GM18502 (cell line): ENCODE results near the gene TYW1B.
"Not testable (repeated sequence)": the region's sequence is repeated elsewhere in the genome, so short reads cannot be mapped to it uniquely, and the experiment has no call there.

Experiments used
- ATAC-seq: cut with Tn5 transposase; IDR thresholded peaks from one replicate; pipeline ENCODE4 v1.9.1; 2021; ENCODE audit warnings: mild to moderate bottlenecking; ENCODE audit not compliant: unreplicated experiment, poor library complexity

The TYW1B gene

DNA sequence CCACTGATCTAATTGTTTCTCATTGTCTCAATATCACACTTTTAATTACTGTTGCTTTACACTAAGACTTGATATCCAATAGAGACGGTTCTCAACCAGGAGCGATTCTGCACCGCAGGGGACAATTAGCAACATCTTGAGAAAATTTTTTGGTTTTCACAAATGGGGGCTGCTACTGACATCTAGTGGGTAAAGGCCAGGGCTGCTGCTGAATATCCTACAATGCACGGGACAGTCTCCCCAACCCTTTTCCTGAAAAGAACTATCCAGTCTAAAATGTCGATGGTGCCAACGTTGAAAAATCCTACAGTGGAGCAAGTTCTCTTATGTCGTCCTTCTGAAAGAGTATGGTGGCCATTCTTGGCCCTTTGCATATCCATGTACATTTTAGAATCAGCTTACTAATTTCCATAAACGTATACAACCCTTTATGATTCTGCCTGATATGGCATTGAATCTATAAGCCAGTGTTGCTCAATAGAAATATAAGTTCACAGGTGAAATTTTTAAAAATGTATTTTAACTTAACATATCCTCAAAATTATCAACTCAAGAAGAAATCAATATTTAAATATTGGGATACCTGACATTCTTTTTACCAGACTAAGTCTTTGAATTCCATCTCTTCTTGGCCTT, 192.6 kb downstream of the TYW1B start:
- not testable (repeated sequence) for ATAC-seq

DNA sequence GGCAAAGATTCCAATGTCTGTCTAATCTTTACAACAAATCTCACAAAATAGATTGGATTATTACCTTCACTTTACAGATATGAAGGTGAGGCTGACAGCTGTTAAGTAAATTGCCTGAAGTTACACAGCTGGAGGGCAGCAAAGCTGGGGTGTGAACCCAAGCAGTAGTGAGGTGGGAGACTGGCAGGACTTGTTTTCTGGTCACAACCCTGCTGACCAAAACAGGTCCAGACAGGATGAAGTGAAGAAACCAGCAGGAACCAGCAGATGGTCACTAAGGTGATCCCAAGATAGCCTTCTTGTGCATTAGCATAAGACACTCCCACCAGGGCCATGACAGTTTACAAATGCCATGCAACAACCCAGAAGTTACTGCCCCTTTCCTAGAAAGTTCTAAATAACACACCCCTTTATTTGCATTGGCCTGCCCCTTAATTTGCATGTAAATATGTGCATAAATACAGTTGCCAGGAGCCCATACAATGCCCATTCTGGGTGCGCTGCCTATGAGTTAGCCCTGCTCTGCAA, 195.2 kb downstream of the TYW1B start:
- not testable (repeated sequence) for ATAC-seq

DNA sequence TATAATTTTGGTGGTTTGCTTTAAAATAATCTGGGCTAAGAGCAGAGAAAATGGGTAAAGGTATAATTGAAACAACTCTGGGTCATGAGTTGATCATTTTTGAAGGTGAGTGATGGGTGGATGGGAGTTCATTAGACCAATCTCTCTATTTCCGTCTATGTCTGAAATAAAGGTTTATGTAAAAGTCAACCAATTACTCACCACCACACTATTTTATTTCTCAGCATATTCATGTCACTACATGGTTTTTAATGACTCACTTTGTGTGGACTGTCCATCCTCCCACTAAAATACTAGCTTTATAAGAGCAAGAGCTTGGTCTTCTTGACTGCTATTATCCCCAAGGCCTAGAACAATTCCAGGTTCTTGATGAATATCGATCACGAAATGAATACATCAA, 199.6 kb downstream of the TYW1B start:
- not testable (repeated sequence) for ATAC-seq

DNA sequence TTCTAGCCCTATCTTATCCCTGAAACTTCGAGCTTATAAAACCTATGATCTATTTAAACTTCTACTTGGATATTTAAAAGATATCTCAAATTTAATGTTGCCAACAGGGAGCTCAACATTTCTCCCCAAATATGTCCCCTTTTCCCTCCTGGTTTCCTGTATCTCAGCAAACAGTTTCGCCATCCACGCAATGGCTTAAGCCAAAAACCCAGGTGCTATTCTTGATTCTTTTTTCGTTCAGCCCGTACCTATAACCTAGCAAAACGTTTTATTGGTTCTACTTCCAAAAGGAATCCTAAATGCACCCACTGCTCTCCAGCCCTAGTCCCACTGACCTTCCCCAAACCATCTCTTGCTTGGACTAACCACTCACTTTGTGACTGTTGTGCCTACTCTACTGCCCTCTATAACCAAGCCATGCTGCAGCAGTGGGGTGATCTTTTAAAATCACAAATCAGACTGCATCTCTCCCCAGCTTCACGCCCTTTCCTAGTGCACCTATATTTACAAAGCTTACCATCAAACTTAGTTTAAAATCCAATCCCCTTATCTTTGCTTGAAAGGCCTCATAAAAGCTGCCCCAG, 201.5 kb downstream of the TYW1B start:
- peak; percentile 31 for ATAC-seq

DNA sequence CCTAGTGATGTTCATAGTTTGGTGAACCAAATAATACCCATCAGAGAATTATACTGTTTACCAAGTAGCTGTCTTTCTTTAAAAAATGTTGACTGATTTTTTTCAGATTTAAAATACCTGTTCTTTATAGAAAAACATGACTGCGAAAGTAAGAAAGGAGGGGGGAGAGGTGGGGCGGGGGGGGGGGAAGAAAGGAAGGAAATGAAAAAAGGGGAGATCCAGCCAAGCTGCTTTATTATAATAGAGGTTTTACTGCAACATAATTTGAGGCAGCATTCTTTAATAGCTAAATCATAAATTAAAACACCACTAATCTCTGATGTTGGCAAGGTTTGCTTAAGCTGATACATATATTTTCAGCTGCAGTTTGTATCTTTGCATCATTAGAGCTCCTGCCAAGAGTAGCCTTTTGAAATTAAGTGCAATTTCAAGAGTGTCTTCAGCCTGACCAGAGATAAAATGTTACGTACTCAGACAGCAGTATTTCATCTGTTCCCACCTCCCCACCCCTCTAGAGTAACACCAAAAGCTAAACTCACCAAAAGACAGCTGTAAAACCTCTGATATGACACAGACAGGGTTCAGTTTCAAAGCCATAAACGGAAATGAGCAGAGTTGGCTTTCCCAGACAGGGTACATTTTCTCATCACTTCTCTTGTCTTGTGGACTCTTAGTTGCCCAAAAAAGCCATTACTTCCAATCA, 202.1 kb downstream of the TYW1B start:
- peak; percentile 95 for ATAC-seq

DNA sequence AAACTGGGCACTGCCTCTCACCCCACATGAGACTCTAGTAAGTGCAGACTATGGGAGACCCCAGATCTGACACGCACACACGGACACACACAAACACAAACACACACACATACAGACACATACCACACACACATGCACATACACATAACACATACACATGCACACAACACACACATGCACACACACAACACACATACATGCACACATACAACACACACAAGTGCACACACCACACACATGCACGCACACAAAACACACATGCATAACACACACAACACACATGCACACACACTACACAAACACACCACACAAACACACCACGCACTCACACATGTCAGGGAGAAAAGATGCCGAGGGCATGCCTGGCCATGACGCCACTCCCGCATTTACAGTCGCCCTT, 205.5 kb downstream of the TYW1B start:
- ATAC-seq, result no peak

DNA sequence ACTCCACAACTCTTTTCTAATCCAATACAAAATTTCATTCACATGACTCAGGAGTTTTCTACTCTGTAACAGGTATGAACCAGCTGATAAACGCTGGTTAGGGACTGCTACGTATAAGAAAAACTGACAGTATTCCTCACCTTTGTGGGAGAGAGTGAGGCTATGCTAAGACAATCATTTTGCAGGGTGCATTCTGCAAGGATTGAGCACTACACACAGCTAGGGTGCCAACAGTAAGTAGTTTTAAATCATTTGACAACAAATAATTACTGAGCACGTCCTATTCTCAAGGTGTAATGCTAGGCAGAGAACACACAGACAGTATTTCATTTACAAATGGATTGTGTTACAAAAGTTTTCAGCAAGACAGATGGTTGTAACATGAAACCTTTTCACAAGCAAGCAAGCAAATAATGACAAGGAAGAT, 206.2 kb downstream of the TYW1B start:
- not testable (repeated sequence) for ATAC-seq

DNA sequence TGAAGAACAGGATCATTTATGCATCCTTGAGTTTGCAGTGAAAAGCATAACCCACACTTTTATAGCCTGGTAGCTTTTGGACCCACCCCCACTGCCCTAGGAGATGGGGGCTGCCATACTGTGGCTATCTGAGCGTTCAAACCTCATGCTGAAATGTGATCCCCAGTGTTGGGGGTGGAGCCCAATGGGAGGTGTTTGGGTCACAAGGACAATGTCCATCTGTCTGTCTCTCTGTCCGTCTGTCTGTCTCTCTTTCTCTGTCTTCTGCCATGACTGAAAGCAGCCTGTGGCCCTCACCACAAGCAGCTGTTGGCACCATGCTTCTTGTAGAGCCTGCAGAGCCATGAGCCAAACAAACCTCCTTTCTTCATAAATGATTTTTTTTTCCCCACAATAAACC, 207.1 kb downstream of the TYW1B start:
- not testable (repeated sequence) for ATAC-seq

DNA sequence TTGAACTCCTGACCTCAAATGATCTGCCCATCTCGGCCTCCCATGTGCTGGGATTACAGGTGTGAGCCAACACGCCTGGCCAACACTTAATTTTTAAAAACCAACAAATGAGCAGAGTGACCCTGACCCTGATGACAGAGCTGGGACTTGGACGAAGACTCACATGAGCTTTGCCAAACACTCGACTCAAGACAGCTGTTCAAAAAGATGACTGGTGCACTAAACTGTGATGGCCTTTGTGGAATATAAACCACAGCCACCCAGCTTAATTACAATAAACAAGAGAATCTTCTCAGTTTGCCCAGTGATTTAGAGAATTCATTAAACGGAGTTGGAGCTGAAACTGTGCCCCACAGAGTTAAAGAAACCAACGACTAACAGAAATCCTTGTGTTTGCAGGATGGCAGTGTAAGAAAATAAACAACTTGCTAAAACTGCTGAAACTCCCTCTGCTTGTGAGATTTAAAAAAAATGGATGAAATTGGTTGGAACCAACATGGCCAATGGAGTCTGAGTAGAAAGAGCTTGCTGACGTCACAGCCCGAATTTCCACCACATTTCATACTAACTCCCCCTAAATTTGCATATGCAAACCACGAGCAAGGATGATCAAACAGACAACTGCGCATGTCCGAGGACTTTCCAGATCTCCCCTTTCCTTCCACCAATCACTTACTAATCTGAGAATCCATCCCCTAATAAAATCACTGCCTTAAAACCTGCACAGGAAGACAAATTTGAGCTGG, 209.4 kb downstream of the TYW1B start:
- not testable (repeated sequence) for ATAC-seq

DNA sequence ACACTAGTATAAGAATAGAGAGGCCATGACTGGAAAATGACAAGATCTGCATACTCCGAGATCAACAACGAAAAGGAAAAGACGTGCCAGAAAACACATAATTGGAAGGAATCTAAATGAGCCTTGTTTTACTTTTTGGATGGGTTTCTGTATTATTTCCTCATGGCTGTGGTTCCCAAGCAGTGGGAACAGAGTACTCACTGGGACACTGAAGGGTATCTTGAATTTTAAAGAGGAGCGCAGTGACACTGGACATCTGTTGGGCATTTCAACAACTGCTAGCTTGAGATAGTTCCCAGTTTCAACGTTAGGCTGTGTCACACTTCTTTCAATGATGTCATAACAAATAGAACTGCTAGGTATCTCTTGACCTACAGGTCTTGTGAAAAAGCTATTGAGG, 218.2 kb downstream of the TYW1B start:
- not testable (repeated sequence) for ATAC-seq

DNA sequence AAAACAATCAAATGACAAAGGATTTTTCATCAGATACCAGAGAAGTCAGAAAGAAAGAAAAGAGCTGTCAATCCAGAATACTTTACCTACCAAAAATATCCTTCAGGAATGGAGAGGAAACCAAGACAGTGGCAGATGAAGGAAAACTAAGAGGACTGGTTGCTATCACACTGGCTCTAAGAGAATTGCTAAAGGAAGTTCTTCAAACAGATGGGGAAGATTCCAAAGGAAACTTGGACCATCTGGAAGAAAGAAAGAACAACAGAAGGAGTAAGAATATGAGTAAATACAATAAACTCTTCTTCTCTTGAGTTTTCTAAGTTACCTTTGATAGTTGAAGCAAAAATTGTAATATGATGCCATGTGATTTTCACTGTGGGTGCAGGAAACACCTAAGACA, 220.0 kb downstream of the TYW1B start:
- not testable (repeated sequence) for ATAC-seq

DNA sequence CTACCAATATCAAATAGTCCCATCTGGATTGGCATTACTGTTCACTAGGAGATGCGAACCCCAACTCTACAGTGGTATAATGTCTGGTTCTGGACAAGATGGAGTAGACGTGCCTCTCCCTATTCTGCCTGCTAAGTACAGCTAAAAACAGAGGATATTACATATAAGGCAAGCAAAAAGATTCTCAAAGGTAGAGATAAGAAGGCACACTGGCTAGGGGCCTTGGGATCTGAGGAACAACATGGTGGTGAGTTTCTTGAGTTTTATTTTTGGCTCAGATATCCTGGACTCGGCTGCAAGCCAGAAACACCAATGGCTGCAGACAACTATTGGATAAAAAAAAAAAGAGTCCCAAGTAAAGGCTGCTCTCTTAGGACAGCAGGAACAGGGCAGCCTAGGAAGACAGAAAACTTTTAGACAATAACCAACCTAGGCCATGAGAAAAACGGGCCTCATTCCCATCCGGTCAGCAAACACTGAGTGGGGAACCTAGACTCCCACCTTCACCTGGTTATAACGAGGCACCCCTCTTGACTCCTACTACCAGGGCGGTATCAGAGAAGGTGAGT, 222.1 kb downstream of the TYW1B start:
- not testable (repeated sequence) for ATAC-seq

DNA sequence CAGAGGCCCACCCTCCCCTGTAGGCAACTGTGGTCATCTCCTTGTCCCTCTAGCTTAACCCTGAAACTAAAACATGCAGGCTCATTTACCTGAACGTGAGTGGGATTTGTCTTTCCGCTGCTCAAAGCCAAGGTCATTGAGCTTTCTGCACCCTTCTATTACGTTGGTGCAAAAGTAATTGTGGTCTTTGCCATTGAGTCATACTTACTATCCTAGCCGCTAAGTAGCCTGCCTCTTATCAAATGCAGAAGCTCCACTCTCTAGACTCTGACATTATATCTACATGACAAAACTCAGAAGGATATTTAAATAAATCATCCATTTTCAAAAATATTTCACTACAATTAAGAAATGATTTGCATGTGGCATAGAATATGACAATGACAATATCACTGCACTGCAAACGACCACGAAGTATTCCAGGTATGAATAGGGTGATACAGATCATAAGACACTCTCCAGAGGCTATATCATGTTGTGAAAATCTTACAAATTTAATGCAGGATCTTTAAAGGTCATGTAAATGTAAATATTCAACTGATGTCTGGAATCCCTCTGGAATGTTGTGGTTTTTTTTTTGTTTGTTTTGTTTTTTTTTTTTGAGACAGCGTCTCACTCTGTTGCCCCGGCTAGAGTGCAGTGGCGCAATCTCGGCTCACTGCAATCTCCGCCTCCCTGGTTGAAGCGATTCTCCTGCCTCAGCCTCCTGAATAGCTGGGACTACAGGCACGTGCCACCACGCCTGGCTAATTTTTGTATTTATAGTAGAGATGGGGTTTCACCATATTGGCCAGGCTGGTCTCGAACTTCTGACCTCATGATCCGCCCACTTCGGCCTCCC, 223.0 kb downstream of the TYW1B start:
- not testable (repeated sequence) for ATAC-seq

DNA sequence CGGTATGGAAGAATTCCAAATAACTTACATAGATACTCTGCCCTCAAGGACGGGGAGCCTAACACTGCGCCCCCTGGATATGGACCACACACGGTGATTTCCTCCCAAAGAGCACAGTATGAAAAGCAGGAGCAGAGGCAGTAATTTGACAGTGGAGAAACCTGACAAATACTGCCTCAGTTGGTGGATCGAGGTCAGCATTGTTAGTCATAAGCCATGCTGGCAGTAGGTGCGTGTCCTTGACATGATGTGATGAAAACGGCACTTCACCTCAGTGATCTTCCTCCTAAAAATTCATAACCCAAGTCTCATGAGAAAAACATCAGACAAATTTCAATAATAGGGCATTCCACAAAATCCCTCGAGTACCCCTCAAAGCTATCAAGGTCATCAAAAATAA, 224.5 kb downstream of the TYW1B start:
- ATAC-seq, result not testable (repeated sequence)

DNA sequence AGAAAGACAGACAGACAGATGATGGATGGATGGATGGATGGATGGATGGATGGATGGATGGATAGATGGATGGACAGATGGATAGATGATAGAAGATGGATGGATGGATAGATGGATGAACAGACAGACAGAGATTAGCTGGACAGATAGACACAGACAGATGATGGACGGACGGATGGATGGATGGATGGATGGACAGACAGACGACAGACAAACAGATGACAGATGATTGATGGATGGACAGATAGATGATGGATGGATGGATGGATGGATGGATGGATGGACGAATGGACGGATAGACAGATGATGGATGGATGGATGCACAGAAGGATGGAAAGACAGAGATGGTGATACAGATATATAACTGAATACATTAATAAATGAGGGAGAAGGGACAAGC, 224.9 kb downstream of the TYW1B start:
- no peak for ATAC-seq

DNA sequence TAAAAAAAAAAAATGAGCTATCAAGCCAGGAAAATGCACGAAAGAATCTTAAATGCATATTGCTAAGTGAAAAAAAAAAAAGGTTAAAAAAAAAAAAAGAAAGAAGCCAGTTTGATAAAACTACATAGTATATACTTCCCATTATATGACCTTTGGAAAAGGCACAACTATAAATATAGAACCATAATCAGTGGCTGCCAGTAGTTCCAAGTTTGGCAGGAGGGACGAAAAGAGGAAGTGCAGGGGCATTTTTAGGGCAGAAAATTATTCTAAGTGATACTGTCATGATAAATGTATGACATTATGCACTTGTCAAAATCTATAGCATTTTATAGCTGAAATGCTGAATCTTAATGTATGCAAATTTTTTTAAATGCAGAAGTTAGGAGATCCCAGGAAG, 226.3 kb downstream of the TYW1B start:
- not testable (repeated sequence) for ATAC-seq

DNA sequence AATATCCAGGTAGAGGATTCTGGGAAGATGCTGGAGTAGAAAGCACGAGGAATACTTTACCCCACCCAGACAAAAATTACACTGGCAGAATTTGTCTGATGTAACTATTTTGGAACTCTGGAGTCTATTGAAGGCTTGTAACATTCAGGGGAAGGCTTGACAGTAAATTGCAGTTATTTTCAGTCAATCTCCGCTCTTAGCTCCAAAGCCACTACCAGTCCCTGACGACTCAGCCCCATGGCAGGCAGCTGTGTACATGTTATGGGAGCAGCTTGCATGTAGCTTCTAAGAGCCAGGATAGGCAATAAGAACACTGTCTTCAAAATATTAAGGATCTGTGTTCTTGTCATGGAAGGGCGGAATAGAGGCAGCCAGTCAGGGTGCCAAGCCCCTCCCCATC, 238.0 kb downstream of the TYW1B start:
- not testable (repeated sequence) for ATAC-seq

DNA sequence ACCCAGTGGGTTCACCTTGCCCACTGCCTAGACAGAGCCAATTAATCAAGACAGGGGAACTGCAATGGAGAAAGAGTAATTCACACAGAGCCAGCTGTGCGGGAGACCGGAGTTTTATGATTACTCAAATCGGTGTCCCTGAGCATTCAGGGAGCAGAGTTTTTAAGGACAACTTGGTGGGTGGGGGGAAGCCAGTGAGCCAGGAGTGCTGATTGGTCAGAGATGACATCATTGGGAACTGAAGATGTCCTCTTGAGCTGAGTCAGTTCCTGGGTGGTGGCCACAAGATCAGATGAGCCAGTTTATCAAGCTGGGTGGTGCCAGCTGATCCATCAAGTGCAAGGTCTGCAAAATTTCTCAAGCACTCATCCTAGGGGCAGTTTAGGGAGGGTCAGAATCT, 240.7 kb downstream of the TYW1B start:
- not testable (repeated sequence) for ATAC-seq

DNA sequence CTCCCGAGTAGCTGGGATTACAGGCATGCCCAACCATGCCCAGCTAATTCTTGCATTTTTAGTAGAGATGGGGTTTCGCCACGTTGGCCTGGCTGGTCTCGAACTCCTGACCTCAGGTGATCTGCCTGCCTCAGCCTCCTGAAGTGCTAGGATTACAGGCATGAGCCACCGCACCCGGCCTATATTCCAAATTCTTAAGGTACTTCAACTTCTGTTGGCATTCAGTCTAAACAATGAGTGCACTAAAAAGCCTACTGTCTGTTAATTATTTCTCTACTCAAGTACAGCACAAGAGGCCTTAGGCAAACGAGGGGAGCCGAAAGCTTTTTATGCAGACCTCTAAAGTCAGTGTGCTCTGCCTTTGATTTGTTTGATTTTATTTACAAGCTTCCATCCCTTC, 243.4 kb downstream of the TYW1B start:
- not testable (repeated sequence) for ATAC-seq
